B cell (primary cell): ENCODE measurements around the gene MPDU1.

Experiments used
- EZH2 ChIP-seq: IDR thresholded peaks from 2 replicates; pipeline ENCODE4 v1.6.1; 2012; ENCODE audit warnings: borderline replicate concordance, low read depth, mild to moderate bottlenecking, moderate library complexity, low read length; ENCODE audit not compliant: insufficient read depth, poor library complexity, severe bottlenecking
- TF ChIP-seq, protein P1 (sequence below): fragments of 200-600 bp; IDR thresholded peaks from one replicate; pipeline ENCODE4 v1.8.0; 2022; ENCODE audit warnings: antibody characterized with exemption, mild to moderate bottlenecking

DNA sequence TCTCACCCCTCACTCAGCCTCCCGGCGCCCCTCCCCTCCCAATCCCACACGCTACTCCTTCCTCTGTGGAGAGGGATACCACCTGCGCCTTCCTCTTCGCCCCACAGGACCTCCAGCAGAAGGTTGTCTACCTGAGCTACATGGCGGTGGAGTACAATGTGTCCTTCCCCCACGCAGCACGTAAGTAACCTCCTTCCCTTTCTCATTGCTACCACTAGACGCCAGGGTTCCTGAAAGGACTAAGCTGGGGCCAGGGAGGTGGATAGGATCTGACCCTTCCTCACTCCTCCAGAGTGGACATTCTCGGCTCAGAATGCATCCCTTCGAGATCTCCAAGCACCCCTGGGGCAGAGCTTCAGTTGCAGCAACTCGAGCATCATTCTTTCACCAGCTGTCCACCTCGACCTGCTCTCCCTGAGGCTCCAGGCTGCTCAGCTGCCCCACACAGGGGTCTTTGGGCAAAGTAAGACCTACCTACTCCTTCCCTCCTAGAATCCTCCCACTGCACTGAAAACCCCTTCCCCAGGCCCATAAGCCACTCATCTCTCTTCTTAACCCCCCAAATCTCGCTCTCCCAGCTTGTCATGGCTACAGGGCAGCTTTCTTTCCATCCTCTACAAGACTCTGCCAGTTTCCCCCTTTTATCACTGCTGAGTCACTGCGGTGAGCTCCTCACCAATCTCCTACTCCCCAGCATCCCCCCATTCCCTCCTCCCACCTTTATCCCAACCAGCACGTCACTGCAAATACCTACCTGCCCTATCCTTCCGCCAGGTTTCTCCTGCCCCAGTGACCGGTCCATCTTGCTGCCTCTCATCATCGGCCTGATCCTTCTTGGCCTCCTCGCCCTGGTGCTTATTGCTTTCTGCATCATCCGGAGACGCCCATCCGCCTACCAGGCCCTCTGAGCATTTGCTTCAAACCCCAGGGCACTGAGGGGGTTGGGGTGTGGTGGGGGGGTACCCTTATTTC is 2.8 kb upstream of the MPDU1 start:
- TF ChIP-seq, protein P1, sequence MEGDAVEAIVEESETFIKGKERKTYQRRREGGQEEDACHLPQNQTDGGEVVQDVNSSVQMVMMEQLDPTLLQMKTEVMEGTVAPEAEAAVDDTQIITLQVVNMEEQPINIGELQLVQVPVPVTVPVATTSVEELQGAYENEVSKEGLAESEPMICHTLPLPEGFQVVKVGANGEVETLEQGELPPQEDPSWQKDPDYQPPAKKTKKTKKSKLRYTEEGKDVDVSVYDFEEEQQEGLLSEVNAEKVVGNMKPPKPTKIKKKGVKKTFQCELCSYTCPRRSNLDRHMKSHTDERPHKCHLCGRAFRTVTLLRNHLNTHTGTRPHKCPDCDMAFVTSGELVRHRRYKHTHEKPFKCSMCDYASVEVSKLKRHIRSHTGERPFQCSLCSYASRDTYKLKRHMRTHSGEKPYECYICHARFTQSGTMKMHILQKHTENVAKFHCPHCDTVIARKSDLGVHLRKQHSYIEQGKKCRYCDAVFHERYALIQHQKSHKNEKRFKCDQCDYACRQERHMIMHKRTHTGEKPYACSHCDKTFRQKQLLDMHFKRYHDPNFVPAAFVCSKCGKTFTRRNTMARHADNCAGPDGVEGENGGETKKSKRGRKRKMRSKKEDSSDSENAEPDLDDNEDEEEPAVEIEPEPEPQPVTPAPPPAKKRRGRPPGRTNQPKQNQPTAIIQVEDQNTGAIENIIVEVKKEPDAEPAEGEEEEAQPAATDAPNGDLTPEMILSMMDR, result no peak
- no peak for TF ChIP-seq EZH2
